Measurements from ENCODE around the gene SPRY2.
"Not testable (repeated sequence)": the region's sequence is repeated elsewhere in the genome, so short reads cannot be mapped to it uniquely, and the experiment has no call there.

Gene SPRY2

DNA sequence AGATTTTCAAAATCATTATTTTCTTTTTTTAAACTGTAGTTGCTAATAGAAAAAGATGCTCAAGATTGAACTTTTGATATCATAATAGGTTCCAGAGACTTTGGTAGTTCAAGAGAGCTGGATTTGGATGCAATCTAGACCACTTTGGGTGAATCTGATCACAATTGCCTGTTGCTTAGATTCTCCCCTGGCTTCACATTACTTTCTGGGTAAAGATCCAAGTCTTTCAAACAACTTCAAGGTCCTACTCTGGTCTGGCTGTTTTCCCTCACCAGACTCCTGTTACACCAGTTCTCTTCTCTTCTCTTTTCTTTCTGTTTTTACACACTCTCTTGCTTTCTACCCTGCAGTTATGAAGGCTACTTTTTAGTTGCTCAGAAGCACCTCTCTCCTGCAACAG lies 7.4 kb upstream of the SPRY2 start:
- no peak for DNase-seq

DNA sequence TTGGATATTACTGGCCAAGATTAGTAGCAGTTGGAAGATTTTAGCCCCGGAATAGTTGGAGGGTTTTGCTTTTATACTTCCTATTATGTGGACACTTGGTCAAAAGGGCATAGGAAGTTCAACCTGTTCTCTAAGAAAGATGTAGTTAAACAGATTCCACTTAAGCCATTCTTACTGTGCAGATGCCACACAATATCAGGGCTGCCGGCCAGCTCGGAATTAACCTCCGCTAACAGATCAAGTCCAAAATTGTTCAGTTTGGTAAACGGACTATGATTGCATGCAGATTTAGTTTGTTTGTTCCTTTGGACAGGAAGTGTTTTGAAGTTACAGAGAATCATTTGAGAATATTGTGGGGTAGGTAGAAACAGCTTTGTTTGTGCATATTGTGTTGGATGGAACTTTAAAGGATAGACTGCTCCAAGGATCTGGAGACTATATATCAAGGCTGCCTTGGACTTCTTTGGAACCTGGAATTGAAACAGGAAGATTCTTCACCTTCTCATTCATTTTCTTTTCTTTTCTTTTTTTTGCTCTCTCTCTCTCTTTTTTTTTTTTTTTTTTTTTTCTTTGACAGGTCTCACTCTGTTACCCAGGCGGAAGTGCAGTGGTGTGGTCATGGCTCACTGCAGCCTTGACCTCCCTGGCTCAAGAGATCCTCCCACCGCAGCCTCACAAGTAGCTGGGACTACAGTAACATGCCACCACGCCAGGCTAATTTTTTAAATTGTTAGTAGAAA lies 5.0 kb upstream of the SPRY2 start:
- no peak for DNase-seq

DNA sequence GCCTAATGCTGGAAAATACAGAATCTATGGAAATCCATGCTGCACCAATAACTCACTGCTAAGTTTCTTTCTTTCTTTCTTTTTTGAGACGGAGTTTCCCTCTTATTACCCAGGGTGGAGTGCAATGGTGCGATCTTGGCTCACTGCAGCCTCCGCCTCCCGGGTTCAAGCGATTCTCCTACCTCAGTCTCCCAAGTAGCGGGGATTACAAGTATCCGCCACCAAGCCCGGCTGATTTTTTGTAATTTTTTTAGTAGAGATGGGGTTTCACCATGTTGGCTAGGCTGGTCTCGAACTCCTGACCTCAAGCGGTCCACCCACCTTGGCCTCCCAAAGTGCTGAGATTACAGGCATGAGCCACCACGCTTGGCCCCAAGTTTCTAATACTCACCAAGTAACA lies 3.1 kb upstream of the SPRY2 start:
- not testable (repeated sequence) for DNase-seq

DNA sequence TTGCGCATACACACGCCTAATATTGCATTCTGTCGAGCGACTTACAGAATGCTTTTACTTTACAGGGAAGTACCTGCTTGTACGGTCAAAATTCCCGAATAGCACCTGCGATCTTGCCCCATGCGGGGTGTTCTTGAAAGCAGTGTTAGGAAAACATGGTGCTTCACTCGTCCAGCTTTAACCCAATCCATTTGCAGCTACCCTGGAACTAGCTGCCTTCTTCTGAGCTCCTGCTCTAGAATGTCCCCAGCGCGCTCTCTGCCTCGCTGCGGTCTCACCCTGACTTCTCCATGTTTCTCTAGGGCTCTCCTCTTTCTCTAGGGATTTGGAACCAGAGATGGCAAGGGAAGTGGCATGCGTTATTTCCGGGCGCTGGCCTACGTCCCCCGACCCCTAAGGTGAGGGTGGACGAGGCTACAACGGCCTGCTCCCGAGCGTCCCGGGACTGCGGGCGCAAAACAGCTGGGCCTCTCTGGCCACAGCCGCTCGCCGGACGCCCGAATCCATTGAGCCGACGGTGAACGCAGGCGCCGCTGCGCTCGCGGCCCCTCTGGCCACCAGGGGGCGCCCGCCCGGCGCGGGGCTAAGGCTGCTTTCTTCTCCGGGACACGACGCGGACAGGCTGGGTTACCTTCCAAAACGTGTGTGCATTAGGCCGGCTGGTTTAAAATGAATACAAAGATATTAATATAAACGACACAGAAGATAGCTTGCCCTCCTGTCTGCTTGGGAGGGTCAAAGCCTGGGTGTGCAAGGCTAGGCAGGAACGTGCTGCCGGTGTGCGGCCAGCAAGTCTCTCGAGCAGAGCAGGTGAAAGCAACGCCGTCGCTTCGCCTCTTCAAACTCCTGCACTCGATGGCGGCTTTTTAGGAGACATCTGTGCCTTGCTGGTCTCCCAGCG lies 1.8 kb upstream of the SPRY2 start:
- peak; percentile 59 to 61 for DNase-seq

DNA sequence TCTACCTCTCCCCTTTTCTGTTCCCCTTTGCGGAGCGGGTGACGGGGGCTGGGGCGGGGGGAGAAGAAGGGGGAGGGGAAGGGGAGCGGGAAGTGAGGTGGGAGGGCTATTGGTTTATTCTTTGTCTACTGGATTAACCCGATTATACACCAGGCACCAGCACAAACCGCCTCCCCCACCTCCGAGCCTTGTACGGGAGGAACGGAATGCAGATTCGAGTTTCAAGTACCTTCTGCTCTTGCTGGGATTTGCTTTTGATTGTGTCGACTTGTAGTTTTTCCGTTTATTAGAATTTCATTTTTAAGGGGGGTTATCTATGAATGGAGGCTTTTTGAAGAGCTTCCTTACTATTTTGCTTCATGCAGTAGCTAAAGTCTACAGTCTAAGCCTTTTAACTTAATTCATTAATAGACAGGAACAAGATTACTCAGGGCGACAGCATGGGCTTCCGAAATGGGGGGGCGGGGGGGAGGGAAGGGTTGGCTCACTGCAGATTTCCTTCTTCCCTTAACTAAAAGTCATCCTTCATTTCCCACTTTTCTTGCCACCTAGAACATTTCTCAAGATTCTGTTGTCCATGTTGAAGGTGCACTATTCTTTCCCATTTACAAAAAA lies 937 bp upstream of the SPRY2 start:
- no peak for DNase-seq

DNA sequence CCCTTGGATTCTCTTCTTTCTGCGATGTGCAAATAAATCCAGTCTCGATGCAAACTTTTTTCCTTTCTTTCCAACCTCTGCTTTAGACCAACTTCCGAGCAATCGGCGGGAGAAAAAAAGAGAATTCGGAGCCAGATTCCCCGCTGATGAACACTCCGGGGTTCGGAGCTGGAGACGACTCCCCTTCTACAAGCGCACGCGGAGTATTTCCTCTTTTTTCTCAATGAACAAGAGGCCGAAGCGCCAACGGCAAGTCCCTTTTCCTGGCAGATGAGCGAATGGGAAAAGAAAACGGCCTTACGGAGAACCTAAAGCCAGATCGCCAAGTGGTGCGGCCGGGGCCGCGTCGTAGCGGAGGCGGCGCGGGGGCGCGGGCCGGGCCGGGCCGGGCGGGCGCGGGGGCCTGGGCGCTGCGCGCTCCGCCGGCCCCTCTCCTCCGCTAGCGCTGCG lies 250 bp downstream of the SPRY2 start:
- peak in 1 of 2 donors; percentile 6 for DNase-seq

DNA sequence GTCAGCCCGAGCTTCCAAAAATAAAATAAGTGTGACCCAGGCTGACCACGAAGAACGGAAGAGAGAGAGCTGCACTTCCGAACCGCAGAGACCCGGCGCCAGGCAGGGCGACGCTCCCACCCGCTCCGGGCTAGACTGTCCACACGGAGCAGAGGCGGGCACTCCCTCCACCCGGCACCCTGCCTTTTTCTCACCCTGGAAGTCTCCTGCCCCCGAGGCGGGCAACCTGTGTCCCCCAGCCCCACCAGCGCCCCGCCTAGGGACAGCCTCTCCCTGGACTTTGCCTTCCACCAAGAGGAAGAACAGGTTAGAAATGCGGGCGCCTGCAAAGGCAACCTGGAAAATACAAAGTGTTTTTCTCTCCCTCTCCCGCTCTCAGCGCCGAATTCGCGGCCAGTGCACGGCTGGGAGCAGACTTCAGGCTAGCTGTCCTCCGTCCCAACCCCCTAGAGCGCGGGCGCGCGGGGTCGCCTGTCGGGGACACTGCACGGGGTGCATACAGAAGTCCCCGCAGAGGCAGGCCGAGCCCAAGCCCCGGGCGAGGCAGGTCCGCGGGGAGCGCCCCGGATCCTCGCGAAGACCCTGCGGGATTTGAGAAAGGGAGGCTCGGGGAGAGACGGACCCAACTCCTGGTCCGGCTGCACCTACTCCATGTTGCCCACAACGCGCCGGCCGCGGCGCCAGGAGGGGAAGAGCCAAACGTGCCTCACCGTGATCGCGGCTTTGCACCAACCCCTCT lies 845 bp downstream of the SPRY2 start:
- DNase-seq = no peak

DNA sequence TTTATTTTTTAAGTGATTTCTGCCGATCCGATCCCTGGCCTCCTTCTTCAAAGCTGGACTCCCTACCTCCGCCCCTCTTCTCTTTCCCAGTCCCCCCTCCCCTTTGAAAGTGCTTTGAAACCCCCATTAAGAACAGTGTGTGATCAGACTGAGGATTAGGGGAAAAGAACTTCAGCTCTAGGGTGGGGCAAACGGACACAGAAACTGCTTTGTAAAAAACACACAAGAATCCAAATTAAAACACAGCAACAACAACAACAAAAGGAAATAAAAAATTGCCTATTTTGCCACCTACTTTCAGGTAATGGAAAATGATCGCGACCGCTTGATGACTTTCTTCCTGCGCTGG lies 1.4 kb downstream of the SPRY2 start:
- peak in 1 of 2 donors; percentile 4 for DNase-seq

DNA sequence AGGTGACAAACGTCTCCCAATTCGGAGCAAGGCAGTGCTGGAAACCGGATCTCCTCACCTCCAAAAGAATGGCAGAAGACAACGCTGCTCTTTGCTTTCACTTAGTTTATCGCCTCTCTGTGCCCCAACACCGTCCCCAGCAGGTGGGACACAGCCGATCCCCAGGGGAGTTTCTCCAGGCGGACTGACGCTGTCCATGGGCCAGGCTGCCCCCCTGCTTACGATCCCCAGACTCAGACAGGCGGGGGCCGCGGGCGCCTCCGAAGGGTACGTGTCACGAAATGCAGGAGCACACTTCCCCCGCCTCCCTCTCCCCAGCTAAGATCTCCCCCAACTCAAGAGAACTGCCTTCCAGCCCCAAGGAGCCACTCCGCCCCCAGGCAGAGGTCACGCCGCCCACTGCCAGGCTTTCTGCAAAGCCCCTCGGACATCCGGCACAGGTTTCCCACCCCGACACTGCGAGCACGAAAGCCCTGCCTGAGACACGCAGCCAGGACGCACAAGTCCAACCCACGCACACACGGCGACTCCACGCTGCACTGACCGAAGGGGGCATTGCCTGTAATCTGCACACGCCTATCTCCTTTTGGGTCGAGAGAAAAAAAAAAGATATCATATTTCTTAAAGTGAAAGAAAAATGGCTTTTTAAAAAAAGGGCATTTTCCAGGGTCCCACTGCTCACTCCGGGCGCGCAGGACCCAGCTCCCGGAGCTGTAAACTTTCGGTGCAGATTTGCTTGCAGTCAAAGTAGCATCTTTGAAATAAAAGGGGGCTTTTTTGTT lies 2.0 kb downstream of the SPRY2 start:
- peak; percentile 5 to 31 for DNase-seq

DNA sequence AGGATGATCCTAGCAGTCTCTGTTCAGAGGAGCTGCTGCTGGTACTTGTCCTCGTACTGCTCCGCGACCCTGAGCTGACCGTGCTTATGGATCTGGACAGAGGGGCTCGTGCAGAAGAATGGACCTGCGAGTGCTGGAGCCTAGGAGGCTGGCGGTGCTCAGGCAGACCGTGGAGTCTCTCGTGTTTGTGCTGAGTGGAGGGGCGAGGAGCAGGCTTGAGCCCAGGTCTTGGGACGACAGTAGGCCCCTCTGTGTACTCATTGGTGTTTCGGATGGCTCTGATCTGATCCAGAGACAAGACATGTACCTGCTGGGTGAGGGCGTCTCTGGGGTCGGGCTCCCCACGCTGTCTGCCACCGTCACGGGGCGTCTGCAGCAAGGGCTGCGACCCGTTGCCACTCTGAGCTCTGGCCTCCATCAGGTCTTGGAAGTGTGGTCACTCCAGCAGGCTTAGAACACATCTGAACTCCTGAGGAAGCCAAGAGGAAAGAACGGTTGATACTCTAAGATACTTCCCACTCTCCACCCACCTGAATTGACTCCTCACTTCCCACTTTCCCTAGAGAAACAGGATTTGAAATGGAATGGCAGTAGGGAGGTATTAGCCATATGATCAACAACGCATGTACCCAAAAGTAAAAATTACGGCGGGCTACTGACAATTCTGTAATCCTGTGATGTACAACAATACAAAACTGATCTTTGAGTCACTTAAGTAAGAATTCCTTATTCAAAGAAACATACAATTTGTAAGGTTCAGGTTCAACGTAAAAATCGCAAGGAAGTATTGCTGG lies 3.4 kb downstream of the SPRY2 start:
- DNase-seq = no peak

DNA sequence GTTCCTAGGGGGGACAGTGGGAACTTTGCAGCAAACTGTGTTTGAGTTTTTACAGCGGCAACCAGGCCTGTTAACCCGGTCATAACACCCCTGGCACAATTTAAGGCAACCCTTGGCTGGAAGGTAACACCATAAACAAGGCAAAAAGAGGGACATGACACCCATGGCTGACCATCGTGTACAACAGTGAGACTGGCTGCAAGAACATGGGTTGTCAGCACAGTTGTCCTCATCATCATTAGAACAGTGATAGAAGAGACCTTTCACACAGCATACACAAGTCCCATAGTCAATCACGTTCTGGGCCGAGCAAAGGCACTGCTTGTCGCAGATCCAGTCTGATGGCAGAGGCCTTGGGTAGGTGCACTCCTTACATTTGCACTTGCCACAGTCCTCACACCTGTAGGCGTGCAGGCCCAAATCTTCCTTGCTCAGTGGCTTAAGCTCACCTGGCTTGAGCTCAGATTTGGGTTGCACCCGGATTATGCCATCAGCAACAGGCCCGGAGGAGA lies 4.1 kb downstream of the SPRY2 start:
- DNase-seq = no peak

DNA sequence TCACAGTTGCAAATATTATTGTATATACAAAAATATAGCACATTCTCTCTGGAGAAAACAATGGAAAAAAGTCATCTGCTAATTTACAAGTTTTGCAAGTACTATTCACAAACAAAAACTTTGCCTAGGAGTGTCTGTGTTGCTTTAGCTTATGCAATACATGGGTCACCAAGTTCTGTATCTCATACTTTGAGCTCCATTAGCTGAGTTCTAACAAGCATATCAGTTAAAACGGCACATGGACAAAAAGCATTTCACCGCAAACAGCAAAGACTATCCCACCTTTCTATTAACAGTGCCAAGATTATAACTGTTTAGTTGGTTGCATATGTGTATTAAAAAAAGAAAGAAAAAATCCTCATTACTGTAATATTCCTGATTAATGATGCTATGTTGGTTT lies 4.6 kb downstream of the SPRY2 start:
- DNase-seq = no peak

DNA sequence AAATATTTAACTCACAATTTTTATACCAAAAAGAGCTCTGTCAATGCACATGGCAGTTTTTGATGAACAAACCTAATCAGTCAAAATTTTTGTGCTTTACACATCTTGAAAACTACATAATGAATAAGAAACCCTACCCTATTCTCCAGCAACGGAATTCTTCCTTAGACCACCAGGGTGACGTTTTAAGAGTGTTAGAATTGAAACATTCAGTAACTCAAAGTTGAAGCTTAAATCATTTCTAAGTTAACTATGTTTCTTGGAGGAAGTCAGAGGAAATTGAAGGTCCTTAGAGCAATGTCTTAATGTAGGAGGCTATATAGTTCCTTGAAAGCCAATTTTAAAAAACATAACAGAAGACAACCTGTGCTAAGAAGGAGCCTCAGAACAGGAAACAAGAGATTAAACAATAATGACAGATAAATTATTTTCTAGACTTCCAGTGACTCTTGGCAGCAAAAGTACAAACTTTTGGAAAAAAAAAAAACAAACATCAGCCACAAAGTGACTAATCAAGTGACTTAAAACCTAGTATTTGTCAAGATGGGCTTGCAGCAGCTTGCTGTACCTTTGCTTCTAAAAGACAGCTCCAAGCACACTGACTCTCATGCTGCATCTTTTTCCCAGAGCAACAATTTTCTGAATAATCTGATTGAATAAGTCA lies 6.2 kb downstream of the SPRY2 start:
- no peak for DNase-seq

DNA sequence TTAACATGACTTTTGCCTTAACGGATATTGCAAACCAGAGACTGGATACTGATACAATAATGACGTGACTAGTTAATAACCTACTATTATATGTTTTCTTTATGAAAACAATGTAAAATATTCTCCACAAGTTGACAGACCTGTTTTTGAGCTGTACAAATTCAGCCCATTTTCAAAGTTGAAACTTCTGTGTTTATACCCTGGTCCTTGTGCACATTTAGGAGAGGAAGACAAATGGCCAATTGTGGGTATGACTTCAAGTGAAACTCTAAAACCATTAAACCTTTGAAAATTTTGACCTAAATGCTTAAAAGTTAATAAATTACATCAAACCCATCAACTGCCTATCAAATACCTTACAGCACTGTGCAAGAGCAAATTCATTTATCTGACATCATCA lies 8.9 kb downstream of the SPRY2 start:
- no peak for DNase-seq

DNA sequence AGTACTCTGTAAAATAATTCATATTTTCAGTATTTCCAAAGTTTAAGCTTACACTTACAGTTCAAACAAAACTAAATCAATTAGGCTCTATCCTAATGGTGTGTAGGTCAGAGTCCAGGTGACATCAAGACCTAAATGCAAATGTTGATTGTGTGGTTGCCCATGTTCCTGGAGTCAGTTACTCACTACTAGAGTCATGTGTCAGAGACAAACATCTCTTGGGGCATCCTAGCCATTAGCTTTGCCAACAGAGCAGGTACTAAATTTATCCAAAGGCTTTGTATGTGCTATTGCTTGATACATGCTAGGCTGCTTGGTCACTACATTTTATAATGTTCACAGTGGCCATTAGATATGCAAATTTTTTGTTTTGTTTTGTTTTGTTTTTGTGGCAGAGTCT lies 11.7 kb downstream of the SPRY2 start:
- DNase-seq = no peak

DNA sequence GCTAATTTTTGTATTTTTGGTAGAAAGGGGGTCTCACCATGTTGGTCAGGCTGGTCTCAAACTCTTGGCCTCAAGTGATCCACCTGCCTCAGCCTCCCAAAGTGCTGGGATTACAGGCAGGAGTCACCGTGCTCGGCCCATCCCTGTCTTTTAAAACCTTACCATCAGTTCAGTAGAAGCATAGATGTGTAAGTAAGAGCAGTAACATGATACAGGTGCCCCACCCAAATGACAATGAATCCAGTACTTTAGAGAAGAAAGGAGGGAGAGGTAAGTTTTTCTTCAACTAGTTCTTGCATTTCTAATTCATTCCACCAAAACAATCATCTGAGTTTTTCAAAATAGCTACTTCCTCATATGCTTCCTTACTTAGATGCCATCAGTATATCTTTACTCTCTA lies 21.9 kb downstream of the SPRY2 start:
- no peak for DNase-seq

DNA sequence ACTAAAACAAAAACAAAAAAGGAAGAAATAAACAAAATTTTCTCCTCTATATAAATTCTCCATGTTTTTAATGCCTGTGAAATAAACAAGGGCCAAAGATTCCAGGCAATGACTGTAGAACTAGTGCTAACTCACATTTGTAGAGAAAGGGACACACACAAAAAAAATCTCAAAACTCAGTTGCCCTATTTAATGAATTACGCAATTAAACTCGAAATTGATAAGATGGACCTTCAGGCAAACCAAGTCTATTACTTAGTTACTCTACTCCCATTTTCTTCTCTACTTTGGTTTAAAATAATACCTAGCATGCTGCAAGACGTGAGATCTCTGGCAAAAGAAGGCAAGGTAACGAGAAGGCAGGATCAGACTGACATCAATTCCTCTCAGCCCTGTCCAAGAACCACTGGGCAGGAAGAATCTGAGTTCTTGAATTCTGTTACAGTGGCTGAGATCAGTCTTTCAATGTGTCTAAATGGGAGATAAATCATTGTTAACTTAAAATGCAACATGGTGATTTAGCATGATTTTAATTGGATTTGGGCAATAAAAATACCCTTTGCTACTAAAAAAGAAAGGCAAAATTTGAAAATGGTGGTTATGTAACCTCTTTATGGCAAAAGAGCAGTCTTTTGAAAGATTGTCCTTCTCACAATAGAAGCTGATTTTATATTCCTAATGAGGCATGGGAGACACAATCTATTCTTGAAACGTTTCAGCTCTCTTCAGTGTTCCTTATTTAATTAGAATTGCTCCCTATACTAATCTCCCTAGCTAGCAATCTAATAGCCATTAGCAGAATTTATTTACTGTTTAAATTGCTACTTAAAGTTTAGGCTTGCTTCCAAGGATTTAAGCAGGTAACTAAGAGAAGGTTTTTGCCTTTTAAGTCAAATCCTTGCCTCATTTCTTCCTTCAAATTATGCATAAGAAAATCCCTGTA lies 25.9 kb downstream of the SPRY2 start:
- DNase-seq = no peak

DNA sequence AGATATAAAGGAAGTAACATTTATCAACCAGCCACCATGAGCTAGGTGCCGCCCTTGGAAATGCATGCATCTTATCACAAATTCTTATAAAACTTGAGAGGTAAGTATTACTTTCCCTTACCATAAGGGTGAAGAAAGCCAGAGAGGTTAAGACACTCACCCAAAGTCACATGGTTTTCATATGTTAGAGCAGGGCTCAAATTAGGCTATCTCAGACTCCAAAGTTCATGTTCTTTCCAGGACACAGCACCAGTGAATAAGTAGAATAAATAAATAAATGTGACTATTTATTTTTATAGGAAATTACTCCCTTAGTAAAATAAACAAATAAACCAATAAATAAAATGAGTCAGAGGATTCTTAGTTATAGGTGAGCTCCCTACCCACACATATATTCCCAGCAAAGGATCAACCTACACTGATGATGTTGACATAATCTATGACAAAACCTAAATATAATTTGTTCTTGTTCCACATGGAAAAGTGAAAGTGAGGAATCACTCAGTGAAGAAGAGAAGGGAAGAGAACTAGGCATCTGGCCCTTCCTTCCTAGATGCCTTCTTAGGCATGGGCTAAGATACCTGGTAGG lies 27.2 kb downstream of the SPRY2 start:
- DNase-seq = no peak

DNA sequence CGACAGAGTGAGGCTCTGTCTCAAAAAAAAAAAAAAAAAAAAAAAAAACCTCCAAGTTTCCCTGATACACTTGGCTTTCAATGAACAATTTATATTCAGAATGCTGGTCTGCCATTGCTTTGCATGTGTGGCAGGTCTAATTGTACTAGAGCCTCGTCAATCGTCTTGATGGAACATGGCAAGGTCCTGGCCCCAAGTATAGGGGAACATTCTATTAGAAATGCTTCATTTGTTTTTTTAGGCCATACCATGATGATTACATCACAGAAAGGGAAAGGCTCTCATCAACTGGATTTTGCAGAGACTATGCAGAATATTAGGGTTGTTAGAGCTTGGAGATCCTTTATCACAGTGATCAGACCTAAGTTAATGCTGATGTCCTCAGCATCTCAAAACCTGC lies 28.0 kb downstream of the SPRY2 start:
- no peak for DNase-seq
